Caco-2 (cell line): ENCODE results near the gene ANP32B. TPM values are rescaled to one million over a fixed set of nuclear protein-coding genes. Genes with fewer than 3 reads are reported as not detected.
"Not testable (repeated sequence)": the region's sequence is repeated elsewhere in the genome, so short reads cannot be mapped to it uniquely, and the experiment has no call there.

ENCODE experiments used
- BruUV-seq: library from RNA; stranded (reverse); fragments of 400-500 nt; replicated peaks from 2 replicates; lab custom pipeline; 2021; lab: Mats Ljungman, UMichigan
- CTCF ChIA-PET: fragments of 300-600 bp; sonication (Branson Sonifier 250); formaldehyde crosslinking; loops from one replicate; lab custom pipeline; 2022; ENCODE audit warnings: antibody characterized with exemption; lab: Charles Lee
- POLR2A ChIA-PET: fragments of 300-600 bp; sonication (Branson Sonifier 250); formaldehyde crosslinking; loops from one replicate; lab custom pipeline; 2022; ENCODE audit warnings: antibody characterized with exemption; lab: Charles Lee
- DNase-seq, 2 experiments: peaks; one replicate each; pipeline versions ENCODE4 v3.0.0 to v3.0.0-alpha.2; 2020 to 2022
- H3K27me3 ChIP-seq: replicated peaks from 2 replicates; pipeline ENCODE4 v1.6.0; 2011; ENCODE audit warnings: low read length; ENCODE audit not compliant: control insufficient read depth, insufficient read depth
- H3K36me3 ChIP-seq: 2 replicates; pipeline ENCODE4 v1.5.1; 2011; ENCODE audit warnings: low read length; ENCODE audit not compliant: control insufficient read depth, insufficient read depth
- H3K4me1 ChIP-seq: fragments of 250-450 bp; sonication (Bioruptor Pico); 2 replicates; pipeline ENCODE4 v1.5.1; 2020; ENCODE audit warnings: mild to moderate bottlenecking
- H3K4me3 ChIP-seq: 2 replicates; pipeline ENCODE4 v1.5.1; 2011; ENCODE audit warnings: low read depth, mild to moderate bottlenecking, control low read depth, low read length
- H3K9me3 ChIP-seq: fragments of 250-450 bp; sonication (Bioruptor Pico); 2 replicates; pipeline ENCODE4 v1.5.1; 2020; ENCODE audit warnings: mild to moderate bottlenecking, moderate library complexity
- H3K27ac Mint-ChIP-seq: one replicate; pipeline ENCODE4 v1.8.0; 2022; ENCODE audit warnings: mixed read lengths; ENCODE audit not compliant: unreplicated experiment
- H3K27me3 Mint-ChIP-seq: one replicate; pipeline ENCODE4 v1.8.0; 2022; ENCODE audit warnings: mixed read lengths; ENCODE audit not compliant: insufficient read depth, unreplicated experiment
- H3K36me3 Mint-ChIP-seq: one replicate; pipeline ENCODE4 v1.8.0; 2022; ENCODE audit warnings: mild to moderate bottlenecking, mixed read lengths; ENCODE audit not compliant: insufficient read depth, unreplicated experiment
- H3K4me1 Mint-ChIP-seq: one replicate; pipeline ENCODE4 v1.8.0; 2022; ENCODE audit warnings: low read depth, mixed read lengths; ENCODE audit not compliant: unreplicated experiment
- H3K4me3 Mint-ChIP-seq: one replicate; pipeline ENCODE4 v1.8.0; 2022; ENCODE audit warnings: mild to moderate bottlenecking, moderate library complexity, mixed read lengths; ENCODE audit not compliant: unreplicated experiment
- H3K9me3 Mint-ChIP-seq: one replicate; pipeline ENCODE4 v1.8.0; 2022; ENCODE audit warnings: mixed read lengths; ENCODE audit not compliant: unreplicated experiment
- CTCF ChIP-seq, 2 experiments: fragments of 200-600 bp in 1 of 2; IDR thresholded peaks; 1 replicate in 1 of 2; 2 replicates in 1 of 2; pipeline versions ENCODE4 v1.5.1 to v1.8.0; 2011 to 2022; ENCODE audit warnings: antibody characterized with exemption in 1 of 2, control low read depth in 1 of 2, inconsistent platforms in 1 of 2, low read depth in 1 of 2, low read length in 1 of 2, mild to moderate bottlenecking in 1 of 2, moderate library complexity in 1 of 2; ENCODE audit not compliant: insufficient read depth in 1 of 2, severe bottlenecking in 1 of 2, unreplicated experiment in 1 of 2
- intact Hi-C: fragments of 100-400 bp; cut with micrococcal nuclease; formaldehyde crosslinking; loops from one replicate; pipeline ENCODE4 v1.10.0; 2022; ENCODE audit not compliant: unreplicated experiment
- total RNA-seq: library from RNA; stranded (reverse); gene quantifications from 2 replicates; pipeline ENCODE4 v1.2.3, GENCODE V29; 2022

The ANP32B gene
- total RNA-seq, 1 experiment from 2014 or later, result 317 TPM

GRCh38 chr9:97943308-97943855, 39.8 kb upstream of the ANP32B start:
- Mint-ChIP-seq H3K4me3 (no peak overlapping the region), H3K27me3 (peaks cover 15% of the 10 kb centered on the region), H3K27ac (no peak overlapping the region), H3K36me3 (no peaks in the 10 kb centered on the region), H3K9me3 (no peaks in the 10 kb centered on the region), H3K4me1 (no peaks in the 10 kb centered on the region)
- no peaks in the 10 kb centered on the region for H3K36me3 ChIP-seq
- no peak overlapping the region for H3K4me3 ChIP-seq
- no peak for DNase-seq
- H3K4me1 ChIP-seq, result no peaks in the 10 kb centered on the region
- BruUV-seq, result no TSS peak
- POLR2A ChIA-PET, result no interaction called here
- no peaks in the 10 kb centered on the region for H3K27me3 ChIP-seq
- TF ChIP-seq CTCF (IDR thresholded peaks at IDR 0.05; ENCODE audit: insufficient read depth in 1 of 2, low read depth in 1 of 2, low read length in 1 of 2, severe bottlenecking in 1 of 2, unreplicated experiment in 1 of 2), result no peak
- H3K9me3 ChIP-seq, result no peaks in the 10 kb centered on the region
- CTCF ChIA-PET, result no interaction called here
- intact Hi-C loops, result no loop called here

- TF ChIP-seq CTCF (IDR thresholded peaks at IDR 0.05; ENCODE audit: insufficient read depth in 1 of 2, low read depth in 1 of 2, low read length in 1 of 2, severe bottlenecking in 1 of 2, unreplicated experiment in 1 of 2), result no peak
- CTCF ChIA-PET, result no interaction called here
- Histone ChIP-seq H3K4me3 (no peak overlapping the region), H3K36me3 (no peaks in the 10 kb centered on the region), H3K9me3 (no peaks in the 10 kb centered on the region), H3K4me1 (no peaks in the 10 kb centered on the region), H3K27me3 (no peaks in the 10 kb centered on the region)
- no peaks in the 10 kb centered on the region for H3K9me3 Mint-ChIP-seq
- no peak overlapping the region for H3K4me3 Mint-ChIP-seq
- no TSS peak for BruUV-seq
- no peak overlapping the region for H3K27ac Mint-ChIP-seq
- intact Hi-C loops, result no loop called here
- peaks cover 19% of the 10 kb centered on the region for H3K27me3 Mint-ChIP-seq
- H3K36me3 Mint-ChIP-seq, result no peaks in the 10 kb centered on the region
- no peak for DNase-seq
- POLR2A ChIA-PET, result interaction anchor here (0.7 kb wide), 1 partner anchor 37 kb away, joined by 5 read pairs; no protein-coding TSS in a partner anchor
- no peaks in the 10 kb centered on the region for H3K4me1 Mint-ChIP-seq
Measured at GRCh38 chr9:97944612-97945011, 38.5 kb upstream of the ANP32B start.

GRCh38 chr9:97945470-97945869, 37.7 kb upstream of the ANP32B start:
- DNase-seq, H3K4me1 Mint-ChIP-seq, H3K4me3 Mint-ChIP-seq, POLR2A ChIA-PET, H3K4me3 ChIP-seq, H3K27ac Mint-ChIP-seq, intact Hi-C loops, BruUV-seq, H3K36me3 Mint-ChIP-seq, H3K9me3 Mint-ChIP-seq, CTCF ChIA-PET, H3K36me3 ChIP-seq, H3K9me3 ChIP-seq, H3K4me1 ChIP-seq, H3K27me3 ChIP-seq: not testable (repeated sequence)
- peaks cover 24% of the 10 kb centered on the region for H3K27me3 Mint-ChIP-seq

GRCh38 chr9:97947094-97947493, 36.0 kb upstream of the ANP32B start:
- H3K4me3 ChIP-seq, CTCF ChIA-PET, H3K27ac Mint-ChIP-seq, H3K4me1 ChIP-seq, H3K9me3 Mint-ChIP-seq, H3K27me3 ChIP-seq, BruUV-seq, H3K36me3 Mint-ChIP-seq, POLR2A ChIA-PET, intact Hi-C loops, H3K36me3 ChIP-seq, DNase-seq, H3K4me1 Mint-ChIP-seq, H3K4me3 Mint-ChIP-seq, H3K9me3 ChIP-seq: not testable (repeated sequence)
- peaks cover 15% of the 10 kb centered on the region for H3K27me3 Mint-ChIP-seq

GRCh38 chr9:97950873-97951272, 32.3 kb upstream of the ANP32B start:
- CTCF ChIA-PET, H3K36me3 ChIP-seq, H3K4me3 ChIP-seq, H3K9me3 Mint-ChIP-seq, POLR2A ChIA-PET, H3K4me1 ChIP-seq, H3K4me3 Mint-ChIP-seq, H3K27ac Mint-ChIP-seq, H3K36me3 Mint-ChIP-seq, BruUV-seq, H3K4me1 Mint-ChIP-seq, intact Hi-C loops, H3K27me3 ChIP-seq, H3K9me3 ChIP-seq: not testable (repeated sequence)
- DNase-seq, result peak; percentile 20 to 48
- H3K27me3 Mint-ChIP-seq, result peaks cover 15% of the 10 kb centered on the region
